GM12892 (cell line): ENCODE measurements around the gene ATP1B3.

ENCODE experiments used
- DNase-seq: peaks from one replicate; pipeline ENCODE4 v3.0.0; 2011; ENCODE audit not compliant: insufficient read length
- FAIRE-seq: peaks from 2 replicates; lab custom pipeline; 2011; peaks lifted over from hg19 to GRCh38; lab: Jason Lieb, UNC
- POLR2A ChIP-seq: IDR thresholded peaks from 2 replicates; pipeline ENCODE4 v1.6.1; 2011; ENCODE audit warnings: low read depth, low read length, control low read depth
- POLR2AphosphoS5 ChIP-seq: IDR thresholded peaks from 2 replicates; pipeline ENCODE4 v1.6.1; 2011; ENCODE audit warnings: low read depth, low read length, control low read depth
- TAF1 ChIP-seq: IDR thresholded peaks from 2 replicates; pipeline ENCODE4 v1.6.1; 2011; ENCODE audit warnings: low read depth, mild to moderate bottlenecking, control low read depth, low read length, borderline replicate concordance

Gene ATP1B3

DNA sequence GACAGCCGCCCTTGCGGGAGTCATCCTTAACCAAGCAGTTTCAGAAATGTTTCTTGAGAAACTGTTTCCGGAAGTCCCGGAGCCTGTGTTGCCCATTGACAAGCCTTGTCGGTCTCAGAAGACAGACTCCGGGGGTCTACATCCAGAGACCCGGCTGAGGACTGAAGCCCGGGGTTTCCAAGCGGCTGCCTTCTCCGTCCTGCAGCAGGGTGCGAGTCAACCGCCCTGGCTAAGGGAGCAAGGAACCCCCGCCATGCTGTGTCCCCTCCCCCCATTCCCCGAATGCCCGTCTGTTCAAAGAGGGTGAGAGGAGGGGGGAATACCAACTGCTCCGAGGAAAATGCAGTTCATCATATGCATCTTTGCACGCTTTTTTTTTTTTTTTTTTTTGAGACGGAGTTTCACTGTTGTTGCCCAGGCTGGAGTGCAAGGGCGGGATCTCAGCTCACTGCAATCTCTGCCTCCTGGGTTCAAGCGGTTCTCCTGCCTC lies 61.6 kb downstream of the ATP1B3 start:
- FAIRE-seq (no peak), DNase-seq (no peak)
- TF ChIP-seq POLR2A (no peak), POLR2AphosphoS5 (no peak), TAF1 (no peak)

DNA sequence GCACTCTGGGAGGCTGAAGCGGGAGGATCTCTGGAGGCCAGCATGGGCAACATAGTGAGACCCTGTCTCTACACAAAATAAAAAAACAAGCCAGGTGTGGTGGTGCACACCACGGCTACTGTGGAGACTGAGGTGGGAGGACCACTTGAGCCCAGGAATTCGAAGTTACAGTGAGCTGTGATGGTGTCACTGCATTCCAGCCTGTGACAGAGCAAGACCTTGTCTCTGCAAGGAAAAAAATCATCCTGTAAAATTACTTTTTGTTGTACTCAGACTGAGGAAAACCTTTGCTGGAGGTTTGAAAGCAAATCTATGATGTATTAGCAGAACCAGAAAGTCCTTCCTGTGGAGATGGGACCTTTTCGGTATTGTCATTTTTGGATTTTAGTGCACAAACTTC lies 63.3 kb downstream of the ATP1B3 start:
- FAIRE-seq = no peak
- no peak for DNase-seq
- TF ChIP-seq POLR2AphosphoS5 = no peak
- no peak for TF ChIP-seq TAF1
- no peak for TF ChIP-seq POLR2A

DNA sequence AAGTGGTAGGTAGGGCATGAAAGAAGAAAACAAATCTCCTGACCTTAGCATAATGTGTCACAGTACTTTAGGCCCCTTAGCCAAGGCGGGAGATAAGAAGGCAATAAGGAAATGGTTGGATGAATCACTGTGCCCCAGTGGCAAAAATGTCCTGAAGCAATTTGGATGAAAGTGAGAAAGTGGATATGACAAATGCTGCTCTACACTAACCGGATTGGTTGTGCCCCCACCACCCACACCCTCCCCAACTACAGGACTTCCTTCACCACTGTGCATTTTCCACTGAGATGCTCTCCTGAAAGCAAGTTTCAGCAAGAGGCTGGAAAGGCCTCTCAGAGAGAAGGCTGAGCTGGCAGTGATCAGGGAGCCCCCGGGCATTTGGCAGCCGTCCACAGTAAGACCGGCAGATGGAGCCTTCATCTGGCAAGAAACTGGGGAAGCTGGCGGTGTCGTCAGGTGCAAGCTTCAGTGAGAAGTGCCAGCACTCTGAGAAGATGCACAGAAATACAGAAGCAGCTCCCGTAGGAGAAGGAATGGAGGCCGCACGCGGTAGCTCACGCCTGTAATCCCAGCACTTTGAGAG lies 63.8 kb downstream of the ATP1B3 start:
- FAIRE-seq (no peak), DNase-seq (no peak)
- TF ChIP-seq POLR2AphosphoS5 (no peak), TAF1 (no peak), POLR2A (no peak)

DNA sequence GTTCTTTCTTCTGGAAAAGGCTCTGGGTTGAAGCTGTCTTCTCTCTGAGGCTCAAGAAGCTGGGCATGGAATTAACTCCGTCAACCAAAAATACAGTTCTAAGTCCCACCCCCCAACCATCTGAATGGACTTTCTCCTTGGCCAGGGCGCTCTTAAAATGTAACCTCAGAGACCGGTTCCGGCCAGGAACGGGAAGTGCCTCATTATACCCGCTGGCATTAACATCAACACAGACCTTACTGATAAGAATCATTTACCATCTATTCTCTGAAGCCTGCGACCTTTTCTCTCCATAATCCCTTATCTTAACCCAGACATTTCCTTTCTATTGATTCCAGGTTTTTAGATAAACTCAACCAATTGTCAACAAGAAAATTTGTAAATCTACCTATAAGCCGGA lies 64.7 kb downstream of the ATP1B3 start:
- DNase-seq = no peak
- TF ChIP-seq POLR2A (no peak), TAF1 (no peak), POLR2AphosphoS5 (no peak)
- no peak for FAIRE-seq

DNA sequence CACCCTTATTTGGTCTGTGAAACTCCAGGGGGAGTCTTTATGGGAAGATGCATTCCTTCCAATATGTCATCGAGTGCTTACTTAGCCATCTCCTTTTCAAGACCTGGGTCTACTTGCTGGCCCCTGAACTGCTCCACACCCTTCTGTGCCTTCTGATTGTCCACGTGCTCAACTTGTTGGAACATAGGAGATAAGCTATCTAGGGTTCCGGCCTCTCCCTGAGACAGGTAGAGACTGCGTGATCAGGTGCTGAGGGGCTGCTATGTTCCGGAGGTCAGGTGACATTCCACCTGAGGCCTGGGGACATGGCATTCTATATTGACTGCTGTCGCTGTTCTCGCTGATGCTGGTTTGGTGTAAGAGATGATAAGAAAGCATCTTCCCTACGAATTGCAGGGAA lies 65.6 kb downstream of the ATP1B3 start:
- DNase-seq (no peak), FAIRE-seq (no peak)
- TF ChIP-seq POLR2A = no peak
- TF ChIP-seq POLR2AphosphoS5 = no peak
- TF ChIP-seq TAF1 = no peak

DNA sequence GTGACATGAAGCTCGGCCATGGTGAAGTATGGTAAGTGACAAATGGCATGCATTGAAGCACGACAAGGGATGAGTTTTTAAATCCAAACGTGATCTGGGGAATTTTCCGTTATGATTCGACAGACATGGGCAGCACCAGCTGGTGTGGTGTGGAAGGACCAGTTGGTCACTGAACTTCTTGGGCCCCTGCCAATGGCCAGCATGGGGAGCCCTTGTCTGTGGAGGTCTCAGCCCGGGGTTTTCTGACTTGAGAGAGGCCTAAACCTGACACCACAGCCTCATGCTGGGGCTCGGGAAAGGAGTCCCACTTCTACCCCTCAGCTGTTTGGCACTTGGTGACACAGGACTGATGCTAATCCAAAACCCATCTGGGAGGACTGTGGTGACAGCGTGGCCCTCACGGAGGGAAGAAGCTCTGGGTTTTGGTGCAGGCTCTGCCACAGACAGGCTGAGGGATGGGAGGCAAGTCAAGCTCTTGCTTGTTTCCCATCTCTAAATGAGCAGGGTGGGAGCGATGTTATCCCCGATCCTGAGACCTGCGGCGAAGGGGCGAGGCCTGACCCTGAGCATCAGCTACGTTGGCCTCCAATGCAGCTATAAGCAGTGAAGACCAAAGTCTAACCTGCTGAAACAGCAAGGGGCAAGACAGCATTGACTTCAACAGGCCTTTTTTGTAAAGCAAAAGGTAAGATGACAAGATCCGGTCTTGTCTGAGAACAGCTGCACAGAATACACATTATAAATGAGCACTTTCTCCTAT lies 69.5 kb downstream of the ATP1B3 start:
- TF ChIP-seq POLR2AphosphoS5 (no peak), TAF1 (no peak), POLR2A (no peak)
- DNase-seq (no peak), FAIRE-seq (no peak)

DNA sequence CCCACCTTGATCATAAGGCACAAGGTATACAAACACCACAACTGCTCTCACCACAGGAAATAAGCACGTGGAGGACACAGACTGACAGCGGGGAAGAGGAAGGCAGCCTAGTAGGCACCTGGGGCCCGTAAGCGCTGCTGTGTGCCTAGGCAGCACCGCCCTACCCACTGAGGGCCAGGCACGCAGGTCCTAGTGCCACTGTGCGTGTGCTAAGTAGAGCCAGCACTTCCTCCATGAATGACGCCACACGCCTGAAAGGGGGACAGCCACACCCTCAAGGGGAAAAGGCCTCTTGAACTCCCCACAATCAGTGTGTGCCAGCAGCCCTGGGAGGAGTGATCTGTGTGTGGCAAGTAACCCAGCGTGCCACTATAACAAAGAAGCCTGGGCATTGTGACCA lies 73.0 kb downstream of the ATP1B3 start:
- FAIRE-seq = no peak

DNA sequence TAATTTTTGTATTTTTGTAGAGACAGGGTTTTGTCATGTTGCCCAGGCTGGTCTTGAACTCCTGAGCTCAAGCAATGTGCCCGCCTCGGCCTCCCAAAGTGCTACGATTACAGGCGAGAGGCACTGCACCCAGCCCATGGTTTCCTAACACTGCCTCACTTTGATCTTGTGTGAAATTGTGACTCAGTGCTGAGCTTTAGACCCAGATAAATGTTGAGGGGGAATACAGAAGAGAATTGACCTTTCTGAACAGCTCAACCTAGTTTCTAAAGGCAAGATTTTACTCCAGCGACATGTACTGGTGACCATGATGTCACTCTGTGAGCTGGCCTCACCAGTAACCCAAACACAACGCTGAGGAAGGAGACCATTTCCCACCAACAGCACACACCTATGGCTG lies 73.5 kb downstream of the ATP1B3 start:
- no peak for DNase-seq
- FAIRE-seq = no peak
- no peak for TF ChIP-seq TAF1
- TF ChIP-seq POLR2AphosphoS5 = no peak
- no peak for TF ChIP-seq POLR2A

More for the DNA sequence above, 73.0 kb downstream of the ATP1B3 start:
- TF ChIP-seq POLR2A = no peak
- TF ChIP-seq TAF1 = no peak
- no peak for TF ChIP-seq POLR2AphosphoS5
- DNase-seq = no peak

DNA sequence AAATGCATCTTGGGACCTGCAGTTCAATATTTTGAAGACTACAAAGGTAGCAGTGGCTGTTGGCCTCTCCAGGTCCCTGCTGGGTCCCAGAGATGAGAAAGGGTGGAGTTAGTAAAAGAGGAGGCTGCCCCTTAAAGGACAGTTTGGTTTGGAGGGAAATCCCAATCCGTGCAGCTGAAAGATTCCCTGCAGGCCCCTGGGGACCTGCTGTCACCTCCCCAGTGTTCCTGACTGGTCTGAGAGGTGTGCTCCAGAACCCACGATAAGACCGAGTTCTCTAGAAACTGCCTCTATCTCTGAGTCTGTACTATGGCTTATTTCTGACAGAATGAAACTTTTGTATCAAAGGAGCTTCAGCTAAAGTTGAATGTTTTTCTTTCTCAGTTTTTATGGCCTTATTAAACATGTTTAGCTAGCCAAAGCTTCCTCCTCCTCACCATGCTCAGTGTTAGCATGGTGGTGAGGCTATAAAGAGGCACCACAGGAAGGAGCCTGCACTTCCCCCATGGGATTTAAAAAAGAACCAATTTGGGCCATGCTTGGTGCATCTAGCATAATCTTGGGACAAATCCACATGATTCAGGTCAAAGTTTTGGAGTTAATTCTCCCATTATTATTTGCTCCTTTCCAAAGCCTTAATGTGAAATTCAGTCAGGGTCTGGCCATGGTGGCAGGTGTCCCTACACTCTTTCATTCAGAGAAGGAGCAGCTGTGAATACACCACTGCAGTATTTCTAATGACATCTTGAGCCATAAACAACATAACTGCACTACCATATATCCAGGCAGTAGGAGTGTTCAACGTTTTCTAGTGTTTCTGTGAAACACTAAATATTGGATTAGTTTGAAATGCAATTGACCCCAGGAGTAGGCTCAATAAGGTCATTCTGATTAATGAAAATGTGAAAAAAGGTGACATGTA lies 74.4 kb downstream of the ATP1B3 start:
- no peak for TF ChIP-seq POLR2A
- TF ChIP-seq TAF1 = no peak
- TF ChIP-seq POLR2AphosphoS5 = no peak
- no peak for FAIRE-seq

DNA sequence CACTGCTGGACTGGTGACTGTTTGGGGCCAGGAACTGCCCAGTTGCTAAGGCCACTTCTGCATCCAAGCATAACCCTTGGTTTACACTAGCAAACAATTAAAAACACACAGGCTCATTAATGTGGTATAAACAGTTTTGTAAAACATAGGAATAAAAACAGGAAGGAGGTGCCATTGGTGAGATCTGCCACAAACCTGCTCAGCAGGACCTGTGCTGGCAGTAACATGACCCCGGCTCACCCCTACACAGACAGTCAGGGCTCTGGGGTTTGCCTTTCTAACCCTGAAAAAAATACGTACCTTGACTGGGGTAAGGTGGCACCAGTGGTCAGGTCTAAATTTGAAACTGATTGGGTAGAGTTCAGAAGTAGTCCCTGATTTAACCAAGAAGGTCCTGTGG lies 76.2 kb downstream of the ATP1B3 start:
- DNase-seq = no peak
- TF ChIP-seq TAF1 = no peak
- no peak for TF ChIP-seq POLR2A
- TF ChIP-seq POLR2AphosphoS5 = no peak
- FAIRE-seq = no peak

More for the DNA sequence above, 74.4 kb downstream of the ATP1B3 start:
- no peak for DNase-seq

DNA sequence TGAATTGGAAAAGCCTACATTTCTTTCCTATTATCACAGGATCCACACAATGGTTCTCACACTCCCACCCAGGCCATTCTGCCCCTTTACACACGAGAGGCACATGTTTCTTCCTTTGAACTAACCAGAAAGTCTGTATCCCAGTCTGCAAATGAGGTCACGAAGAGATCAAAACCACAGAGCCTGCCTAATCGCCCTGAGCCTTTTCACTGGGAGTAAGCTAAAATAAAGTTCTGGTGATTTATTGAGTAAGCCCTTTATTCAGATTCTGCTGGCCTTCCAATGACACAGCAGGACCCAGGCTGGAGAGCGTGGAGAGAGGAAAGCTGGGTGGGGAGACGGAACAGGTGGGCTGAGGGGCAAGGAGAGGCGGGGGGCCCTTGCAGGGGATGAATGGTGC lies 78.7 kb downstream of the ATP1B3 start:
- FAIRE-seq = no peak

More for the DNA sequence above, 78.7 kb downstream of the ATP1B3 start:
- TF ChIP-seq TAF1 (no peak), POLR2A (no peak), POLR2AphosphoS5 (no peak)
- no peak for DNase-seq
